OCI-LY1 (cell line): ENCODE measurements around the gene B4GALT5.

Experiments used
- EZH2 ChIP-seq: fragments of 200-600 bp; sonication (generic), shearing (Covaris generic); IDR thresholded peaks from 2 replicates; pipeline ENCODE4 v1.8.0; 2017; ENCODE audit warnings: borderline replicate concordance, mixed run types, mild to moderate bottlenecking, antibody characterized with exemption, low read length, moderate library complexity, mixed read lengths
- TF ChIP-seq, protein P1 (sequence below): fragments of 200-600 bp; sonication (generic), shearing (Covaris generic); IDR thresholded peaks from 2 replicates; pipeline ENCODE4 v1.5.1; 2017; ENCODE audit warnings: mild to moderate bottlenecking, antibody characterized with exemption, low read length, moderate library complexity, mixed read lengths

DNA sequence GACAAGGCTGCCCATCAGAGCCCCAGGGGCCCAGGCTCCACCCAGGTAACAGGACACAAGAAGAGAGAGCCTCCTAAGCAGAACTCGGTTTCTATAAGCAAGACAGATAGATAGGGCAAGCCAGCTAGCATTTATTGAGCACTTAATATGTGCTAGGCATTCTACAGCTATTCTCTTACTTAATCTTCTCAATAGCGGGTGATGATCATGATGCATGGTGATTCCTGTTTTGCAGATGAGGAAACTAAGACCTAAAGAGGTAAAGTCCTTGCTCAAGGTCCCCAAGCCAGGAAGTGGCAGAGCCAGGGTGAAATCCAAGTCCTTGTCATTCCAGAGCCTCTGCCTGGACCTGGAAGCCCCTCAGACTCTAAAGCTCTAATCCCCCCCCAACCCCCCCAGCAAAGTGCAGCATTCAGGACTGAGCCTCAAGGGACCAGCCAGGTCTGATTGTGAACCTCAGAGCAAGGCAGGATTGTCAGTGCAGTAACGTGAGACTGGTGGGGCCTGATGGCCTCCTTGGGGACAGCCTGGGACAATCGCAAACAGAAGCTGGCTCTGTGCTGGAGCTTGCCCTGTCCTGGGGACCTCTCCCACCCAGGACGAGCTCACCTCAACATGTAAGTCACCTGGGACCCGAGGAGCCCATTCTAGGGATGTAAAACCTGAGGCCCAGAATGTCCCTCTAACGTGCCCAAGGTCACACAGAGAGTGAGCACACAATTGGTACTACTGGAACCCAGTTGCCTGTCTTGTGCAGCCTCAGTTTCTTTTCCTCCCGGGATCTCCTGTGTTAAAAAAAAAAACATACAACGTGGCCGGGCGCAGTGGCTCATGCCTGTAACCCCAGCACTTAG, 97.3 kb downstream of the B4GALT5 start:
- TF ChIP-seq, protein P1, sequence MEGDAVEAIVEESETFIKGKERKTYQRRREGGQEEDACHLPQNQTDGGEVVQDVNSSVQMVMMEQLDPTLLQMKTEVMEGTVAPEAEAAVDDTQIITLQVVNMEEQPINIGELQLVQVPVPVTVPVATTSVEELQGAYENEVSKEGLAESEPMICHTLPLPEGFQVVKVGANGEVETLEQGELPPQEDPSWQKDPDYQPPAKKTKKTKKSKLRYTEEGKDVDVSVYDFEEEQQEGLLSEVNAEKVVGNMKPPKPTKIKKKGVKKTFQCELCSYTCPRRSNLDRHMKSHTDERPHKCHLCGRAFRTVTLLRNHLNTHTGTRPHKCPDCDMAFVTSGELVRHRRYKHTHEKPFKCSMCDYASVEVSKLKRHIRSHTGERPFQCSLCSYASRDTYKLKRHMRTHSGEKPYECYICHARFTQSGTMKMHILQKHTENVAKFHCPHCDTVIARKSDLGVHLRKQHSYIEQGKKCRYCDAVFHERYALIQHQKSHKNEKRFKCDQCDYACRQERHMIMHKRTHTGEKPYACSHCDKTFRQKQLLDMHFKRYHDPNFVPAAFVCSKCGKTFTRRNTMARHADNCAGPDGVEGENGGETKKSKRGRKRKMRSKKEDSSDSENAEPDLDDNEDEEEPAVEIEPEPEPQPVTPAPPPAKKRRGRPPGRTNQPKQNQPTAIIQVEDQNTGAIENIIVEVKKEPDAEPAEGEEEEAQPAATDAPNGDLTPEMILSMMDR = no peak
- no peak for TF ChIP-seq EZH2
